Panc1 (cell line): ENCODE measurements around the gene IFNAR1. TPM values are rescaled to one million over a fixed set of nuclear protein-coding genes. Genes with fewer than 3 reads are reported as not detected.

ENCODE experiments used
- ATAC-seq: fragments of 200-7000 bp; cut with Tn5 transposase; 2 replicates; pipeline ENCODE4 v1.9.1; 2020; ENCODE audit warnings: mild to moderate bottlenecking, moderate library complexity
- BruUV-seq: library from RNA; stranded (reverse); fragments of 400-500 nt; replicated peaks from 2 replicates; lab custom pipeline; 2021; lab: Mats Ljungman, UMichigan
- CTCF ChIA-PET: fragments of 300-600 bp; sonication (Branson Sonifier 250); formaldehyde crosslinking; loops from one replicate; lab custom pipeline; 2022; ENCODE audit warnings: antibody characterized with exemption; lab: Charles Lee
- POLR2A ChIA-PET: fragments of 300-600 bp; sonication (Branson Sonifier 250); formaldehyde crosslinking; loops from one replicate; lab custom pipeline; 2022; ENCODE audit warnings: antibody characterized with exemption; lab: Charles Lee
- DNase-seq: peaks from one replicate; pipeline ENCODE4 v3.0.0-alpha.2; 2010; ENCODE audit warnings: low read depth, low spot score
- H3K27ac ChIP-seq: 2 replicates; pipeline ENCODE4 v1.5.1; 2011; ENCODE audit warnings: mild to moderate bottlenecking, low read length, inconsistent platforms
- H3K27me3 ChIP-seq: fragments of 200-500 bp; sonication (Bioruptor generic); 2 replicates; pipeline ENCODE4 v1.6.0; 2014; ENCODE audit warnings: low read length, inconsistent platforms; ENCODE audit not compliant: control insufficient read depth, insufficient read depth
- H3K36me3 ChIP-seq: fragments of 200-500 bp; sonication (Bioruptor generic); 2 replicates; pipeline ENCODE4 v1.5.1; 2014; ENCODE audit warnings: inconsistent platforms, mild to moderate bottlenecking, low read length, moderate library complexity; ENCODE audit not compliant: control insufficient read depth, insufficient read depth
- H3K4me1 ChIP-seq: 2 replicates; pipeline ENCODE4 v1.5.1; 2011; ENCODE audit warnings: inconsistent platforms, mild to moderate bottlenecking, low read length, moderate library complexity; ENCODE audit not compliant: control insufficient read depth, insufficient read depth
- H3K4me3 ChIP-seq, 2 experiments: 2 replicates each; pipeline ENCODE4 v1.5.1; 2011 to 2012; ENCODE audit warnings: low read depth in 2 of 2, low read length in 2 of 2, mild to moderate bottlenecking in 2 of 2, inconsistent platforms in 1 of 2, moderate library complexity in 1 of 2
- H3K9me3 ChIP-seq: fragments of 200-500 bp; sonication (Bioruptor generic); 2 replicates; pipeline ENCODE4 v1.5.1; 2014; ENCODE audit warnings: low read depth, mild to moderate bottlenecking, inconsistent platforms, low read length, moderate library complexity; ENCODE audit not compliant: control insufficient read depth, insufficient read depth
- POLR2AphosphoS5 ChIP-seq: IDR thresholded peaks from 2 replicates; pipeline ENCODE4 v1.6.1; 2012; ENCODE audit warnings: mild to moderate bottlenecking, low read depth, low read length, moderate library complexity
- SIN3A ChIP-seq: IDR thresholded peaks from 2 replicates; pipeline ENCODE4 v1.6.1; 2012; ENCODE audit warnings: low read depth, mild to moderate bottlenecking, low read length, moderate library complexity, borderline replicate concordance; ENCODE audit not compliant: insufficient read depth
- TCF7L2 ChIP-seq: IDR thresholded peaks from 2 replicates; pipeline ENCODE4 v1.6.1; 2011; ENCODE audit warnings: mild to moderate bottlenecking, low read depth, low read length, inconsistent platforms
- in situ Hi-C: cut with HindIII; loops from 2 replicates; pipeline ENCODE4 v1.10.0; 2016; ENCODE audit warnings: low sequenced_read_pairs, low pct_unique_long_range_greater_than_20kb
- intact Hi-C: fragments of 100-400 bp; cut with micrococcal nuclease; formaldehyde crosslinking; loops from one replicate; pipeline ENCODE4 v1.10.0; 2022; ENCODE audit not compliant: unreplicated experiment
- total RNA-seq: library from RNA; stranded (reverse); gene quantifications from one replicate; pipeline ENCODE4 v1.2.1, GENCODE V29; 2021; ENCODE audit not compliant: unreplicated experiment
- TF ChIP-seq, protein P1 (sequence below), 2 experiments: IDR thresholded peaks; 2 replicates each; pipeline ENCODE4 v1.6.1; 2011 to 2012; ENCODE audit warnings: low read depth in 2 of 2, control low read depth in 1 of 2, low read length in 1 of 2, mild to moderate bottlenecking in 1 of 2, moderate library complexity in 1 of 2; ENCODE audit not compliant: insufficient read depth in 1 of 2
- TF ChIP-seq, protein P2 (sequence below): fragments of 450-650 bp; IDR thresholded peaks from 2 replicates; pipeline ENCODE4 v1.5.1; 2017; ENCODE audit warnings: mild to moderate bottlenecking

IFNAR1 gene
- total RNA-seq, 1 experiment from 2014 or later = 23.8 TPM

DNA sequence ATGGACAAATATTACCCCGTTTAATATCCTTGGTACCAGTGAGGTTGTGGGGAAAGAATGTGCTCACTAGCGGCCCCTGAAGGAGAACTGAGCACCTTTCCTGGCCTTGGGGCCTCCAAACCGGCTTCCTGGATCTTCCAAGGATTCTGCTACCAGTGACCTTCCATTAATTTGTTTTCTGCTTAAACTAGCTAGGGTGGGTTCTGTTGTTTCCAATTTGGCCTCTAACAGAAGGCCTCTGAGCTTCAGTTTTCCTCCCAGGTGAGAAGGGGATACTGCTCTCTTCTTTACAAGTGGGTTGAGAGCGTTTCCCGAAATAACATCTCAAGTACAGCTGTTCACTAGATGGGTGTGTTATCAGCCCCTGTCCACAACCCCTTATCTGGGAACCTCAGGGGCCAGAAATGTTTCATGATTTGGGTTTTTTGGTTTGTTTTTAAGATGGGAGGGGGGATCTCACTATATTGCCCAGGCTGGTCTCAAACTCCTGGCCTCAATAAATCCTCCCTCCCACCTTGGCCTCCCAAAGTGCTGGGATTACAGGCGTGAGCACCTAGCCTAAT is 61.5 kb downstream of the IFNAR1 start:
- TF ChIP-seq POLR2AphosphoS5 = no peak
- TF ChIP-seq SIN3A = no peak
- TF ChIP-seq, protein P1, sequence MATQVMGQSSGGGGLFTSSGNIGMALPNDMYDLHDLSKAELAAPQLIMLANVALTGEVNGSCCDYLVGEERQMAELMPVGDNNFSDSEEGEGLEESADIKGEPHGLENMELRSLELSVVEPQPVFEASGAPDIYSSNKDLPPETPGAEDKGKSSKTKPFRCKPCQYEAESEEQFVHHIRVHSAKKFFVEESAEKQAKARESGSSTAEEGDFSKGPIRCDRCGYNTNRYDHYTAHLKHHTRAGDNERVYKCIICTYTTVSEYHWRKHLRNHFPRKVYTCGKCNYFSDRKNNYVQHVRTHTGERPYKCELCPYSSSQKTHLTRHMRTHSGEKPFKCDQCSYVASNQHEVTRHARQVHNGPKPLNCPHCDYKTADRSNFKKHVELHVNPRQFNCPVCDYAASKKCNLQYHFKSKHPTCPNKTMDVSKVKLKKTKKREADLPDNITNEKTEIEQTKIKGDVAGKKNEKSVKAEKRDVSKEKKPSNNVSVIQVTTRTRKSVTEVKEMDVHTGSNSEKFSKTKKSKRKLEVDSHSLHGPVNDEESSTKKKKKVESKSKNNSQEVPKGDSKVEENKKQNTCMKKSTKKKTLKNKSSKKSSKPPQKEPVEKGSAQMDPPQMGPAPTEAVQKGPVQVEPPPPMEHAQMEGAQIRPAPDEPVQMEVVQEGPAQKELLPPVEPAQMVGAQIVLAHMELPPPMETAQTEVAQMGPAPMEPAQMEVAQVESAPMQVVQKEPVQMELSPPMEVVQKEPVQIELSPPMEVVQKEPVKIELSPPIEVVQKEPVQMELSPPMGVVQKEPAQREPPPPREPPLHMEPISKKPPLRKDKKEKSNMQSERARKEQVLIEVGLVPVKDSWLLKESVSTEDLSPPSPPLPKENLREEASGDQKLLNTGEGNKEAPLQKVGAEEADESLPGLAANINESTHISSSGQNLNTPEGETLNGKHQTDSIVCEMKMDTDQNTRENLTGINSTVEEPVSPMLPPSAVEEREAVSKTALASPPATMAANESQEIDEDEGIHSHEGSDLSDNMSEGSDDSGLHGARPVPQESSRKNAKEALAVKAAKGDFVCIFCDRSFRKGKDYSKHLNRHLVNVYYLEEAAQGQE (IDR thresholded peaks at IDR 0.05; ENCODE audit: insufficient read depth in 1 of 2, low read depth in 2 of 2, low read length in 1 of 2) = no peak
- no peak for TF ChIP-seq TCF7L2
- TF ChIP-seq, protein P2, sequence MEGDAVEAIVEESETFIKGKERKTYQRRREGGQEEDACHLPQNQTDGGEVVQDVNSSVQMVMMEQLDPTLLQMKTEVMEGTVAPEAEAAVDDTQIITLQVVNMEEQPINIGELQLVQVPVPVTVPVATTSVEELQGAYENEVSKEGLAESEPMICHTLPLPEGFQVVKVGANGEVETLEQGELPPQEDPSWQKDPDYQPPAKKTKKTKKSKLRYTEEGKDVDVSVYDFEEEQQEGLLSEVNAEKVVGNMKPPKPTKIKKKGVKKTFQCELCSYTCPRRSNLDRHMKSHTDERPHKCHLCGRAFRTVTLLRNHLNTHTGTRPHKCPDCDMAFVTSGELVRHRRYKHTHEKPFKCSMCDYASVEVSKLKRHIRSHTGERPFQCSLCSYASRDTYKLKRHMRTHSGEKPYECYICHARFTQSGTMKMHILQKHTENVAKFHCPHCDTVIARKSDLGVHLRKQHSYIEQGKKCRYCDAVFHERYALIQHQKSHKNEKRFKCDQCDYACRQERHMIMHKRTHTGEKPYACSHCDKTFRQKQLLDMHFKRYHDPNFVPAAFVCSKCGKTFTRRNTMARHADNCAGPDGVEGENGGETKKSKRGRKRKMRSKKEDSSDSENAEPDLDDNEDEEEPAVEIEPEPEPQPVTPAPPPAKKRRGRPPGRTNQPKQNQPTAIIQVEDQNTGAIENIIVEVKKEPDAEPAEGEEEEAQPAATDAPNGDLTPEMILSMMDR = no peak
- in situ Hi-C loops = no loop called here
- no peaks in the 10 kb centered on the region for H3K9me3 ChIP-seq
- POLR2A ChIA-PET = no interaction called here
- intact Hi-C loops = no loop called here
- BruUV-seq = no TSS peak
- H3K4me1 ChIP-seq = peaks cover 18% of the 10 kb centered on the region
- ATAC-seq (no peak), DNase-seq (no peak)
- no peak overlapping the region for H3K27ac ChIP-seq
- H3K4me3 ChIP-seq = no peak overlapping the region
- H3K27me3 ChIP-seq = no peaks in the 10 kb centered on the region
- no peaks in the 10 kb centered on the region for H3K36me3 ChIP-seq
- CTCF ChIA-PET = no interaction called here

DNA sequence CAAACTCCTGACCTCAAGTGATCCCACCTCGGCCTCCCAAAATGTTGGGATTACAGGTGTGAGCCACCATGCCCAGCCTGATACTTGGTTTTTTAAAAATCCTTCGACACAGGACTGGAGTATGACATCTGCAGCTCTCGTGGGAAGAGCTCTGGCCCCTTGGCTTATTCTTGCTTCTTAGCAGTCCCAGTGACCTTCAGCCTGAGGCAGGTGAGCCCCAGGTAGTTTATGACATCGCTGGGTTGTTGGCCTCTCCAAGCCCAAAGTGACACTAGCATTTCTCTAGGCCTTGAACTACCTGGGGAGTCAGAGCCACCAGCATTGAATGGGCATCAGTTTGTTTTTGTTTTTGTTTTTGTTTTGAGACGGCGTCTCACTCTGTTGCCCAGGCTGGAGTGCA is 62.5 kb downstream of the IFNAR1 start:
- ChIA-PET CTCF (no interaction called here), POLR2A (no interaction called here)
- Histone ChIP-seq H3K27me3 (no peaks in the 10 kb centered on the region), H3K4me3 (no peak overlapping the region), H3K4me1 (peaks cover 18% of the 10 kb centered on the region), H3K9me3 (no peaks in the 10 kb centered on the region), H3K36me3 (no peaks in the 10 kb centered on the region), H3K27ac (no peak overlapping the region)
- BruUV-seq = no TSS peak
- ATAC-seq (no peak), DNase-seq (no peak)
- intact Hi-C loops = no loop called here
- in situ Hi-C loops = no loop called here
- TF ChIP-seq TCF7L2 (no peak), POLR2AphosphoS5 (no peak), SIN3A (no peak)
- TF ChIP-seq, protein P1 (IDR thresholded peaks at IDR 0.05; ENCODE audit: insufficient read depth in 1 of 2, low read depth in 2 of 2, low read length in 1 of 2) = no peak
- TF ChIP-seq, protein P2 = no peak
